B cell (primary cell): Measurements from ENCODE around the gene ACOT11. TPM values are rescaled to one million over a fixed set of nuclear protein-coding genes. Genes with fewer than 3 reads are reported as not detected.

Experiments
- ATAC-seq: fragments of 200-7000 bp; cut with Tn5 transposase; one replicate; pipeline ENCODE4 v1.10.0; 2021; ENCODE audit warnings: low read depth, mild to moderate bottlenecking, moderate number of reproducible peaks, moderate library complexity
- CTCF ChIA-PET: fragments of 350-600 bp; sonication (Branson Sonifier 250); formaldehyde crosslinking; loops from one replicate; lab custom pipeline; 2021; ENCODE audit warnings: antibody characterized with exemption, inconsistent platforms; lab: Charles Lee
- POLR2A ChIA-PET: fragments of 350-600 bp; sonication (Branson Sonifier 250); formaldehyde crosslinking; loops from one replicate; lab custom pipeline; 2021; ENCODE audit warnings: antibody characterized with exemption; lab: Charles Lee
- DNase-seq: peaks from one replicate; pipeline ENCODE4 v3.0.0; 2013
- H2AFZ ChIP-seq: 2 replicates; pipeline ENCODE4 v1.6.1; 2012; ENCODE audit warnings: mild to moderate bottlenecking, low read depth, low read length; ENCODE audit not compliant: insufficient read depth, poor library complexity, severe bottlenecking
- H3K27ac ChIP-seq, 2 donors: 1 replicate in 1 of 2; 2 replicates in 1 of 2; pipeline ENCODE4 v1.5.1; 2012 to 2013; ENCODE audit warnings: low read length in 2 of 2, mild to moderate bottlenecking in 2 of 2, moderate library complexity in 1 of 2
- H3K27me3 ChIP-seq, 4 experiments: fragments of 200-600 bp in 1 of 4; sonication (generic) in 1 of 4; replicated peaks in 1 of 4; 1 replicate in 2 of 4; 2 replicates in 2 of 4; pipeline versions ENCODE4 v1.6.1 to v1.7.0; 2013 to 2016; ENCODE audit warnings: low read length in 3 of 4, mild to moderate bottlenecking in 2 of 4, mixed read lengths in 1 of 4, moderate library complexity in 1 of 4; ENCODE audit not compliant: insufficient read depth in 4 of 4, control insufficient read depth in 3 of 4; ENCODE audit errors: control extremely low read depth in 1 of 4
- H3K36me3 ChIP-seq, 2 experiments: replicated peaks in 1 of 2; 1 replicate in 1 of 2; 2 replicates in 1 of 2; pipeline versions ENCODE4 v1.6.1 to v1.7.1; 2013; ENCODE audit warnings: low read length in 1 of 2; ENCODE audit not compliant: insufficient read depth in 2 of 2, control insufficient read depth in 1 of 2; ENCODE audit errors: control extremely low read depth in 1 of 2, extremely low read depth in 1 of 2
- H3K4me1 ChIP-seq, 2 donors: fragments of 200-600 bp in 1 of 2; sonication (generic) in 1 of 2; 1 replicate in 1 of 2; 2 replicates in 1 of 2; pipeline versions ENCODE4 v1.5.1 to v1.6.1; 2013 to 2017; ENCODE audit warnings: low read length in 2 of 2; ENCODE audit not compliant: control insufficient read depth in 2 of 2, insufficient read depth in 2 of 2
- H3K4me2 ChIP-seq: replicated peaks from 2 replicates; pipeline ENCODE3; 2012; ENCODE audit warnings: mild to moderate bottlenecking, low read depth, low read length; ENCODE audit not compliant: poor library complexity, severe bottlenecking
- H3K4me3 ChIP-seq, 5 experiments: fragments of 200-600 bp in 1 of 5; sonication (generic) in 1 of 5; 1 replicate in 3 of 5; 2 replicates in 2 of 5; pipeline versions ENCODE4 v1.5.1 to v1.7.0; 2011 to 2016; ENCODE audit warnings: low read length in 4 of 5, mild to moderate bottlenecking in 4 of 5, low read depth in 2 of 5, control low read depth in 1 of 5, moderate library complexity in 1 of 5; ENCODE audit not compliant: insufficient read depth in 1 of 5; ENCODE audit errors: control extremely low read depth in 1 of 5, extremely low read depth in 1 of 5
- H3K79me2 ChIP-seq: fragments of 200-600 bp; sonication (generic); one replicate; pipeline ENCODE4 v1.6.0; 2016; ENCODE audit warnings: low read length; ENCODE audit not compliant: control insufficient read depth, insufficient read depth
- H3K9ac ChIP-seq: fragments of 200-600 bp; sonication (generic); 2 replicates; pipeline ENCODE4 v1.6.1; 2017; ENCODE audit warnings: mild to moderate bottlenecking, low read length, moderate library complexity
- H3K9me3 ChIP-seq, 3 donors: one replicate each; pipeline versions ENCODE4 v1.6.1 to v1.7.1; 2013; ENCODE audit warnings: low read length in 2 of 3; ENCODE audit not compliant: control insufficient read depth in 2 of 3, insufficient read depth in 1 of 3; ENCODE audit errors: control extremely low read depth in 1 of 3
- H4K20me1 ChIP-seq: 2 replicates; pipeline ENCODE4 v1.6.0; 2012; ENCODE audit warnings: mild to moderate bottlenecking, low read length; ENCODE audit not compliant: insufficient read depth, control insufficient read depth, poor library complexity, severe bottlenecking
- H3K27ac Mint-ChIP-seq: one replicate; pipeline ENCODE4 v1.8.0; 2021; ENCODE audit warnings: mixed read lengths
- H3K27me3 Mint-ChIP-seq: one replicate; pipeline ENCODE4 v1.8.0; 2021; ENCODE audit warnings: mixed read lengths
- H3K4me1 Mint-ChIP-seq: one replicate; pipeline ENCODE4 v1.8.0; 2021; ENCODE audit warnings: mixed read lengths
- H3K4me3 Mint-ChIP-seq: one replicate; pipeline ENCODE4 v1.8.0; 2021; ENCODE audit warnings: mixed read lengths
- H3K9me3 Mint-ChIP-seq: one replicate; pipeline ENCODE4 v1.8.0; 2022; ENCODE audit warnings: mixed read lengths; ENCODE audit not compliant: insufficient read depth
- EZH2 ChIP-seq: IDR thresholded peaks from 2 replicates; pipeline ENCODE4 v1.6.1; 2012; ENCODE audit warnings: borderline replicate concordance, low read depth, mild to moderate bottlenecking, moderate library complexity, low read length; ENCODE audit not compliant: insufficient read depth, poor library complexity, severe bottlenecking
- WGBS: methylation state at CpG from one replicate; pipeline ENCODE4 v1.1.5; 2013; ENCODE audit warnings: missing lambda C conversion rate; ENCODE audit not compliant: insufficient coverage; 5-methylcytosine and 5-hydroxymethylcytosine counted together
- intact Hi-C: fragments of 100-400 bp; cut with micrococcal nuclease; formaldehyde crosslinking; loops from one replicate; pipeline ENCODE4 v1.10.0; 2022
- polyA plus RNA-seq: library from polyadenylated mRNA; depleted of rRNA; stranded (reverse); fragments of >200 nt; gene quantifications from 2 replicates; pipeline ENCODE4 v1.2.3, GENCODE V29; 2012
- total RNA-seq, 2 donors: library from RNA; stranded (reverse); fragments of 120-200 nt in 1 of 2; gene quantifications; 1 replicate in 1 of 2; 2 replicates in 1 of 2; pipeline versions ENCODE4 v1.2.3 to v1.2.4, GENCODE V29; 2013 to 2022
- TF ChIP-seq, protein P1 (sequence below): fragments of 200-600 bp; IDR thresholded peaks from one replicate; pipeline ENCODE4 v1.8.0; 2022; ENCODE audit warnings: antibody characterized with exemption, mild to moderate bottlenecking

The ACOT11 gene
- total and polyA plus RNA-seq, 2 donors (not counting 1 experiment from before 2014, with no cell fraction given): 0.03 to 0.07 TPM

DNA sequence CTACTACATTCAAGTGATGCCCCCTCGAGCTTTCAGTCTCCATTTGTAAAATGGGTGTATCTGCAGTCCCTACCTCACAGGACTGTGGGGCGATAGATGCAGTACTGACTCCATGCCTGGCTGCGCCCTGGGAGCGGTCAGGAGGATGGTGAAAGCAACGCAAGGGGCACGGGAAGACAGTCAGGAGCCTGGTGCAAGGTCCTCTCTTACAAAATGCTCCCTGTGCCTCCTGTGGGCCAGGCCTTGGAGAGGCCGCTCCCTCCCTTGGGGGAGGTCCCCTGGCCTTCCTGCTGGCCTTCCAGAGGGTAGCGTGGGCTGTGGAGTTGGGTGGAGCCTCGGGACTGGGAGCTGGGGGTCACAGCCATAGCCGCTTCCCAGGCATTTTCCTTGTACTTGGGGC, 53.7 kb downstream of the ACOT11 start:
- no peak for ATAC-seq
- WGBS: 99% methylated on average over 8 of the region's 10 CpGs
- Mint-ChIP-seq H3K27ac (no peak overlapping the region), H3K9me3 (no peaks in the 10 kb centered on the region), H3K4me3 (no peak overlapping the region), H3K4me1 (peaks cover 6% of the 10 kb centered on the region), H3K27me3 (peaks cover 3% of the 10 kb centered on the region)
- Histone ChIP-seq H3K4me1 (no peaks in the 10 kb centered on the region), H2AFZ (no peak overlapping the region), H3K4me2 (no peak overlapping the region), H3K27me3 (peaks cover 0 to 3% (median 0%) of the 10 kb centered on the region in 4 experiments), H3K36me3 (no peaks in the 10 kb centered on the region), H3K9me3 (no peaks in the 10 kb centered on the region), H3K9ac (no peak overlapping the region), H4K20me1 (no peaks in the 10 kb centered on the region), H3K27ac (no peak overlapping the region), H3K4me3 (no peak overlapping the region), H3K79me2 (no peaks in the 10 kb centered on the region)
- no peak for DNase-seq
- CTCF ChIA-PET: no interaction called here
- POLR2A ChIA-PET: no interaction called here
- intact Hi-C loops: no loop called here
- TF ChIP-seq, protein P1, sequence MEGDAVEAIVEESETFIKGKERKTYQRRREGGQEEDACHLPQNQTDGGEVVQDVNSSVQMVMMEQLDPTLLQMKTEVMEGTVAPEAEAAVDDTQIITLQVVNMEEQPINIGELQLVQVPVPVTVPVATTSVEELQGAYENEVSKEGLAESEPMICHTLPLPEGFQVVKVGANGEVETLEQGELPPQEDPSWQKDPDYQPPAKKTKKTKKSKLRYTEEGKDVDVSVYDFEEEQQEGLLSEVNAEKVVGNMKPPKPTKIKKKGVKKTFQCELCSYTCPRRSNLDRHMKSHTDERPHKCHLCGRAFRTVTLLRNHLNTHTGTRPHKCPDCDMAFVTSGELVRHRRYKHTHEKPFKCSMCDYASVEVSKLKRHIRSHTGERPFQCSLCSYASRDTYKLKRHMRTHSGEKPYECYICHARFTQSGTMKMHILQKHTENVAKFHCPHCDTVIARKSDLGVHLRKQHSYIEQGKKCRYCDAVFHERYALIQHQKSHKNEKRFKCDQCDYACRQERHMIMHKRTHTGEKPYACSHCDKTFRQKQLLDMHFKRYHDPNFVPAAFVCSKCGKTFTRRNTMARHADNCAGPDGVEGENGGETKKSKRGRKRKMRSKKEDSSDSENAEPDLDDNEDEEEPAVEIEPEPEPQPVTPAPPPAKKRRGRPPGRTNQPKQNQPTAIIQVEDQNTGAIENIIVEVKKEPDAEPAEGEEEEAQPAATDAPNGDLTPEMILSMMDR: no peak
- no peak for TF ChIP-seq EZH2

DNA sequence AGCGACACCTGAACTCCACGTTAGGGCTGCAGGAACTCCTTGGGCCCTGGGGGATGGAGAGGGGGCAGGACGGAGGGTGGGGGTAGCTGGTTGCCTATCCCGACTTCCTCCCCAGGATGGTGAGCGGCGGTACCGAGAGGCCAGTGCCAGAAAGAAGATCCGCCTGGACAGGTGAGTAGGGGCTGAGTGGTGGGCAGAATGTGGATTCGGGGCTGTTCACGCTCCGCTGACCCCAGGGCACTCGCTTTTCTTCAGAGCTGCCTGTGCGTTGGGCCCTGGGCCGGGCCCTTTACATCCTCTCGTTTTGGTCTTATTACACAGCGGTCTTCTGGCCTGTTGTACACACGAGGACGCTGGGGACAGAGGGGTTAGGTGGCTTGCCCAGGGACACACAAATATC, 54.5 kb downstream of the ACOT11 start:
- no peak overlapping the region for H3K4me3 Mint-ChIP-seq
- H3K27me3 ChIP-seq: peaks cover 0 to under 1% (median 0%) of the 10 kb centered on the region in 4 experiments
- H3K9me3 ChIP-seq: no peaks in the 10 kb centered on the region
- 91% methylated on average over 18 of the region's 18 CpGs for WGBS
- no peaks in the 10 kb centered on the region for H3K4me1 ChIP-seq
- H2AFZ ChIP-seq: no peak overlapping the region
- H3K4me3 ChIP-seq: no peak overlapping the region
- H3K9ac ChIP-seq: no peak overlapping the region
- no peak overlapping the region for H3K4me2 ChIP-seq
- ATAC-seq (no peak), DNase-seq (no peak)
- intact Hi-C loops: no loop called here
- H4K20me1 ChIP-seq: no peaks in the 10 kb centered on the region
- peaks cover 6% of the 10 kb centered on the region for H3K4me1 Mint-ChIP-seq
- no peak for TF ChIP-seq EZH2
- TF ChIP-seq, protein P1: no peak
- peaks cover 2% of the 10 kb centered on the region for H3K27me3 Mint-ChIP-seq
- ChIA-PET POLR2A (no interaction called here), CTCF (no interaction called here)
- H3K27ac Mint-ChIP-seq: no peak overlapping the region
- H3K79me2 ChIP-seq: no peaks in the 10 kb centered on the region
- no peaks in the 10 kb centered on the region for H3K9me3 Mint-ChIP-seq
- no peaks in the 10 kb centered on the region for H3K36me3 ChIP-seq
- H3K27ac ChIP-seq: no peak overlapping the region
